ENCODE results near the gene MANF. TPM values are rescaled to one million over a fixed set of nuclear protein-coding genes. Genes with fewer than 3 reads are reported as not detected.

The MANF gene
- total RNA-seq, 1 donor from 2014 or later: 34.4 TPM

DNA sequence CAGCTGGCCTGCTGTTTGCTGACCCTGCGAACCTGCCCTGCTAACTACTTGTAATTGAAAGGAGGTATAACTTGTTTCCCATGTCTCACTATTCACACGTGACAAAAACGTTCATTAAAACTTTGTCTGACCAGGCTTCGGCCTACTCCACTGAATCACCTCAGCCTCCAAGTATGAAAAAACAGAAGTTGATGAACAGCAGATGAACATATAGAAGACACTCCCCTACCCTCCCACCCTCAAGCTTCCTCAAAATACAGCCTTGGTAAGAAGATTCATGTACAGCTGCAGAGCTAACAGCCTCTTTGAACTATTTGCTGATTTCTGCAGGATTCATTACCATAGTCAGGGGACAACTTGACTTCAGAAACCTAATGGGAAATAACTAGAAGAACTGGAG lies 16.6 kb downstream of the MANF start:
- H3K27ac ChIP-seq: no peak overlapping the region

DNA sequence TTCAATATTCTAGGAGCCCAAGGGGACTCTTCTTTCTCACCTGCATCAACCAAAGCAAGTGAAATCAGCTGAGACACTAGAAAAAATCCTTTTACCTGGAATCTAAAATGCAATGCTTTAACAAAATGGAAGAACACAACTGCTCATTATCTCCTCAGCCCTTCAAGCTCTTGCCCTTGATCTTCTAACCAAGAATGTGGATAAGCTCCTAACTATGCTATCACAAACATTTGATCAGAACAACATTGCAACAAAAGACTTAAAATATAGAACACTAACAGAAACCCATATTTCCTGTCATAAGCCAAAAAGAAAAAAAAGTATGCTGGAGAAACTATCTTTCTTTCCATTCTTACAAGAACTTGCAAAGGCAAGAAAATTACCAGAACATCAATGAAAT lies 18.6 kb downstream of the MANF start:
- Histone ChIP-seq H3K27me3 (no peaks in the 10 kb centered on the region), H3K4me1 (no peaks in the 10 kb centered on the region), H3K36me3 (peaks cover 12 to 27% of the 10 kb centered on the region in 2 donors), H3K4me3 (no peak overlapping the region), H3K27ac (no peak overlapping the region), H3K9me3 (no peaks in the 10 kb centered on the region)
- TF ChIP-seq, protein P1, sequence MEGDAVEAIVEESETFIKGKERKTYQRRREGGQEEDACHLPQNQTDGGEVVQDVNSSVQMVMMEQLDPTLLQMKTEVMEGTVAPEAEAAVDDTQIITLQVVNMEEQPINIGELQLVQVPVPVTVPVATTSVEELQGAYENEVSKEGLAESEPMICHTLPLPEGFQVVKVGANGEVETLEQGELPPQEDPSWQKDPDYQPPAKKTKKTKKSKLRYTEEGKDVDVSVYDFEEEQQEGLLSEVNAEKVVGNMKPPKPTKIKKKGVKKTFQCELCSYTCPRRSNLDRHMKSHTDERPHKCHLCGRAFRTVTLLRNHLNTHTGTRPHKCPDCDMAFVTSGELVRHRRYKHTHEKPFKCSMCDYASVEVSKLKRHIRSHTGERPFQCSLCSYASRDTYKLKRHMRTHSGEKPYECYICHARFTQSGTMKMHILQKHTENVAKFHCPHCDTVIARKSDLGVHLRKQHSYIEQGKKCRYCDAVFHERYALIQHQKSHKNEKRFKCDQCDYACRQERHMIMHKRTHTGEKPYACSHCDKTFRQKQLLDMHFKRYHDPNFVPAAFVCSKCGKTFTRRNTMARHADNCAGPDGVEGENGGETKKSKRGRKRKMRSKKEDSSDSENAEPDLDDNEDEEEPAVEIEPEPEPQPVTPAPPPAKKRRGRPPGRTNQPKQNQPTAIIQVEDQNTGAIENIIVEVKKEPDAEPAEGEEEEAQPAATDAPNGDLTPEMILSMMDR (IDR thresholded peaks at IDR 0.05): no peak
- intact Hi-C loops (cut with DNase I): no loop called here
- DNase-seq (ENCODE audit: low spot score in 2 of 2): no peak

More for the DNA sequence above, 16.6 kb downstream of the MANF start:
- H3K9me3 ChIP-seq: no peaks in the 10 kb centered on the region
- no peaks in the 10 kb centered on the region for H3K4me1 ChIP-seq
- no peak overlapping the region for H3K4me3 ChIP-seq
- intact Hi-C loops (cut with DNase I): no loop called here
- DNase-seq (ENCODE audit: low spot score in 2 of 2): no peak
- peaks cover 21 to 32% of the 10 kb centered on the region in 2 donors for H3K36me3 ChIP-seq
- H3K27me3 ChIP-seq: no peaks in the 10 kb centered on the region
- TF ChIP-seq, protein P1 (IDR thresholded peaks at IDR 0.05): no peak

DNA sequence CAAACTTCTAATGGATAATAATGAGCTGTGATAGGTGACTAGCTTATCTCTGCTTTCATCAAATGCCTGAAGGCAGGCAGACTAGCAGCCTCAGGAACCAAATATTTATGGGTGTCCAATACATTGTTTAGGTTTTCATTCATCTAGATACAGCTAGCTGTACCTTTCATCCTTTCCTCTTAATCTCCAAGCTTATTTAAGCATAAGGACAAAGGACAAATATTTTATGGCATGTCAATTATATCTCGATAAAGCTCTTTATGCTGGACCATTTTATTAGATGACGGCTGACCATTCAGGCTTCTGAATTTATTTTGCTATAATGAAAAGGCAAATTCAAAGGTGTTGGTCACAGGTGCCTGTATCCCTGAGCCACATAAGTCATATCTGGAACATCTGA lies 22.9 kb downstream of the MANF start:
- no peaks in the 10 kb centered on the region for H3K27me3 ChIP-seq
- TF ChIP-seq, protein P1 (IDR thresholded peaks at IDR 0.05): no peak
- intact Hi-C loops (cut with DNase I): no loop called here
- H3K4me3 ChIP-seq: no peak overlapping the region
- H3K4me1 ChIP-seq: no peaks in the 10 kb centered on the region
- H3K36me3 ChIP-seq: peaks cover 37 to 42% of the 10 kb centered on the region in 2 donors
- H3K27ac ChIP-seq: no peak overlapping the region
- H3K9me3 ChIP-seq: no peaks in the 10 kb centered on the region
- DNase-seq (ENCODE audit: low spot score in 2 of 2): no peak

DNA sequence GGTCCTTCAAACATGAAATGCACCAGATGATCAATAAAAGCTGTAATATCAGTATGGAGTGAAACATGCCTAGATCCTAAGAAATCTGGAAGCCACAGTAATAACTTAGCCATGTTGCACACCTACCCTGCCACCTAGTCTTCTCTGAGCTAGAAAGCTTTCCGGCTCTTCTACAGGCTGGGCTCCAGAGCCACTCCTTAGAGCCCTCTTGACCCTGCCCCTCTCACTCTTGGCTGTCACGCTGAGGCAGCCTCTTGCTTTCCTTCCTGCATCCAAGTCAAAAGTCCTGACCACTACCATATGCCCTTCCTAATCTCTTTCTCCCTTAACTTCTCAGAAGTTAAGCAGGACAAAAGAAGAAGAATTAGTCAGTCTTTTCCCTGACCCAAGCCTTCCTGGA lies 23.7 kb downstream of the MANF start:
- H3K27me3 ChIP-seq: no peaks in the 10 kb centered on the region
- DNase-seq (ENCODE audit: low spot score in 2 of 2): no peak
- peaks cover 36 to 44% of the 10 kb centered on the region in 2 donors for H3K36me3 ChIP-seq
- intact Hi-C loops (cut with DNase I): no loop called here
- no peak overlapping the region for H3K4me3 ChIP-seq
- no peak overlapping the region for H3K27ac ChIP-seq
- TF ChIP-seq, protein P1 (IDR thresholded peaks at IDR 0.05): no peak
- no peaks in the 10 kb centered on the region for H3K4me1 ChIP-seq
- H3K9me3 ChIP-seq: no peaks in the 10 kb centered on the region

DNA sequence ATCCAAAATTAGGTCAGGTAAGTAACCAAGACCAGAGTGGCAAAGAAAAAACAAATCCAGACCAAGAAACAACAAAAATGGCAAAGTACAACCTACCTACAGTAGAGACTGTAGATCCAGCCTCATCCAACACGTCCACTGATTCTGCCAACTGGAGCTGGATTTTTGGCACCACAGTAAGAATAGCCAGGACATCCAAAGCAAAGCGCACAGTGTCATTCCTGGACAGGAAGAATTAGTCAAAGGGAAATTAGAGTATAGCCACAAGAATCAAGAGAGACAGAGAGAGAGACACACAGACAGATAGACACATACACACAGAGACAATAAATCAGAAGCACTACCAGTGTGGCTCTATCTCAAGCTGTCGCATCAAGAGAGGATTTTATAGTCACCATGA lies 37.1 kb downstream of the MANF start:
- no peak overlapping the region for H3K27ac ChIP-seq
- H3K4me1 ChIP-seq: no peaks in the 10 kb centered on the region
- H3K9me3 ChIP-seq: no peaks in the 10 kb centered on the region
- no peaks in the 10 kb centered on the region for H3K27me3 ChIP-seq
- H3K36me3 ChIP-seq: peaks cover 27 to 59% of the 10 kb centered on the region in 2 donors
- intact Hi-C loops (cut with DNase I): no loop called here
- no peak overlapping the region for H3K4me3 ChIP-seq
- TF ChIP-seq, protein P1 (IDR thresholded peaks at IDR 0.05): no peak
- no peak for DNase-seq (ENCODE audit: low spot score in 2 of 2)

DNA sequence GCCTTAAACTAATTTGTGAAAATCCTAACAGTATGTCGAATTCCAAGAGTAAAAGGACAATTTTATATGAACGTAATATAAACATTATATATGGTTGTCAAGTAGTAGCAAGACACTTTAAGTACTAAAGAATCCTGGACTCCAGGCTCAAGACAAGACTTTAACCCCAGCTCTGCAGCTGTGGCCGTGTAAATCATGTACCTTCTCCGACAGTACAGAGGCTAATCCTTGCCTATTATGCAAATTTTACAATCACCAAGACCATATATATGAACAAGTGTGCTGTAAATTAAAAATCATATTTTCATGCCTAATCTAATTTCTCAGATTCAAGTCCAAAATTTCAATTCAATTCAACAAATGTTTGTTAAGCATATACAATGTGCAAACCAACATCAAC lies 41.8 kb downstream of the MANF start:
- Histone ChIP-seq H3K27ac (no peak overlapping the region), H3K27me3 (no peaks in the 10 kb centered on the region), H3K36me3 (peaks cover 31 to 57% of the 10 kb centered on the region in 2 donors), H3K9me3 (no peaks in the 10 kb centered on the region), H3K4me1 (no peaks in the 10 kb centered on the region), H3K4me3 (no peak overlapping the region)
- TF ChIP-seq, protein P1 (IDR thresholded peaks at IDR 0.05): no peak
- intact Hi-C loops (cut with DNase I): no loop called here
- no peak for DNase-seq (ENCODE audit: low spot score in 2 of 2)
